GM08714 (cell line): Measurements from ENCODE around the gene RIC8B.

ENCODE experiments used
- H3K4me3 ChIP-seq: fragments of 200-500 bp; sonication (Bioruptor generic); 2 replicates; pipeline ENCODE4 v1.5.1; 2014; ENCODE audit warnings: mild to moderate bottlenecking, low read length, inconsistent platforms
- ZNF274 ChIP-seq: IDR thresholded peaks from 2 replicates; pipeline ENCODE4 v1.6.1; 2012; ENCODE audit warnings: mild to moderate bottlenecking, low read depth, low read length

The RIC8B gene

GRCh38 chr12:106769546-106769945, 4.9 kb upstream of the RIC8B start:
- TF ChIP-seq ZNF274, result no peak
- no peak overlapping the region for H3K4me3 ChIP-seq

- no peak overlapping the region for H3K4me3 ChIP-seq
- TF ChIP-seq ZNF274, result no peak
Observed at GRCh38 chr12:106771425-106771824, 3.1 kb upstream of the RIC8B start.

- peak overlapping the region; percentile 87; the same call in 1 of the 2 replicates for H3K4me3 ChIP-seq
- no peak for TF ChIP-seq ZNF274
Observed at GRCh38 chr12:106773286-106774004, 1.0 kb upstream of the RIC8B start.

- H3K4me3 ChIP-seq, result peak overlapping the region; percentile 87
- no peak for TF ChIP-seq ZNF274
Observed at GRCh38 chr12:106774808-106775524, 484 bp downstream of the RIC8B start.

- H3K4me3 ChIP-seq, result no peak overlapping the region
- TF ChIP-seq ZNF274, result no peak
Observed at GRCh38 chr12:106776897-106777296, 2.4 kb downstream of the RIC8B start.

GRCh38 chr12:106780010-106780631, 5.6 kb downstream of the RIC8B start:
- no peak overlapping the region for H3K4me3 ChIP-seq
- no peak for TF ChIP-seq ZNF274

GRCh38 chr12:106782619-106783018, 8.1 kb downstream of the RIC8B start:
- H3K4me3 ChIP-seq, result no peak overlapping the region
- TF ChIP-seq ZNF274, result no peak

GRCh38 chr12:106783515-106783914, 9.0 kb downstream of the RIC8B start:
- H3K4me3 ChIP-seq, result no peak overlapping the region
- no peak for TF ChIP-seq ZNF274

GRCh38 chr12:106790020-106790419, 15.5 kb downstream of the RIC8B start:
- TF ChIP-seq ZNF274, result no peak

GRCh38 chr12:106791531-106791930, 17.0 kb downstream of the RIC8B start:
- TF ChIP-seq ZNF274, result no peak
- no peak overlapping the region for H3K4me3 ChIP-seq

More at GRCh38 chr12:106790020-106790419, 15.5 kb downstream of the RIC8B start:
- H3K4me3 ChIP-seq, result no peak overlapping the region

- no peak for TF ChIP-seq ZNF274
- no peak overlapping the region for H3K4me3 ChIP-seq
Observed at GRCh38 chr12:106794369-106794768, 19.9 kb downstream of the RIC8B start.

- TF ChIP-seq ZNF274, result no peak
- H3K4me3 ChIP-seq, result no peak overlapping the region
Observed at GRCh38 chr12:106801167-106801708, 26.8 kb downstream of the RIC8B start.

GRCh38 chr12:106801830-106802533, 27.5 kb downstream of the RIC8B start:
- TF ChIP-seq ZNF274, result no peak
- H3K4me3 ChIP-seq, result no peak overlapping the region

- TF ChIP-seq ZNF274, result no peak
- H3K4me3 ChIP-seq, result no peak overlapping the region
Observed at GRCh38 chr12:106804668-106805067, 30.2 kb downstream of the RIC8B start.
